Astrocyte of the cerebellum (primary cell): ENCODE data around the gene LRRC8D.

Source experiments
- DNase-seq: peaks from one replicate; pipeline ENCODE4 v3.0.0-alpha.2; 2011; ENCODE audit warnings: low read depth
- H3K4me3 ChIP-seq: 2 replicates; pipeline ENCODE4 v1.5.1; 2011; ENCODE audit warnings: mild to moderate bottlenecking, low read depth, low read length, moderate library complexity
- CTCF ChIP-seq: IDR thresholded peaks from 2 replicates; pipeline ENCODE4 v1.5.1; 2012; ENCODE audit warnings: low read length, low read depth, moderate library complexity, mild to moderate bottlenecking; ENCODE audit errors: missing control alignments
- in situ Hi-C: cut with HindIII; loops from 2 replicates; pipeline ENCODE4 v1.10.0; 2017; ENCODE audit warnings: low sequenced_read_pairs

Gene LRRC8D

GRCh38 chr1:89866568-89866967, 45.7 kb downstream of the LRRC8D start:
- in situ Hi-C loops: loop anchor here (10.0 kb wide), 1 partner anchor 58 kb away; no protein-coding TSS in a partner anchor
- no peak for TF ChIP-seq CTCF
- DNase-seq: no peak
- no peak overlapping the region for H3K4me3 ChIP-seq

- TF ChIP-seq CTCF: no peak
- DNase-seq: no peak
- in situ Hi-C loops: no loop called here
- H3K4me3 ChIP-seq: no peak overlapping the region
These were observed 50.2 kb downstream of the LRRC8D start for GRCh38 chr1:89870998-89871397.

- in situ Hi-C loops: no loop called here
- no peak overlapping the region for H3K4me3 ChIP-seq
- DNase-seq: no peak
- TF ChIP-seq CTCF: no peak
These were observed 51.1 kb downstream of the LRRC8D start for GRCh38 chr1:89871768-89872473.

- no peak overlapping the region for H3K4me3 ChIP-seq
- no peak for TF ChIP-seq CTCF
- in situ Hi-C loops: no loop called here
- no peak for DNase-seq
These were observed 51.7 kb downstream of the LRRC8D start for GRCh38 chr1:89872567-89872966.

- no peak overlapping the region for H3K4me3 ChIP-seq
- no peak for DNase-seq
- in situ Hi-C loops: no loop called here
- no peak for TF ChIP-seq CTCF
These were observed 52.5 kb downstream of the LRRC8D start for GRCh38 chr1:89873288-89873687.

- in situ Hi-C loops: no loop called here
- DNase-seq: peak; percentile 48
These were observed 52.9 kb downstream of the LRRC8D start for GRCh38 chr1:89873770-89874169.

More at GRCh38 chr1:89873770-89874169, 52.9 kb downstream of the LRRC8D start:
- no peak overlapping the region for H3K4me3 ChIP-seq
- TF ChIP-seq CTCF: no peak
